ENCODE measurements around the gene UBASH3A.

Gene UBASH3A

DNA sequence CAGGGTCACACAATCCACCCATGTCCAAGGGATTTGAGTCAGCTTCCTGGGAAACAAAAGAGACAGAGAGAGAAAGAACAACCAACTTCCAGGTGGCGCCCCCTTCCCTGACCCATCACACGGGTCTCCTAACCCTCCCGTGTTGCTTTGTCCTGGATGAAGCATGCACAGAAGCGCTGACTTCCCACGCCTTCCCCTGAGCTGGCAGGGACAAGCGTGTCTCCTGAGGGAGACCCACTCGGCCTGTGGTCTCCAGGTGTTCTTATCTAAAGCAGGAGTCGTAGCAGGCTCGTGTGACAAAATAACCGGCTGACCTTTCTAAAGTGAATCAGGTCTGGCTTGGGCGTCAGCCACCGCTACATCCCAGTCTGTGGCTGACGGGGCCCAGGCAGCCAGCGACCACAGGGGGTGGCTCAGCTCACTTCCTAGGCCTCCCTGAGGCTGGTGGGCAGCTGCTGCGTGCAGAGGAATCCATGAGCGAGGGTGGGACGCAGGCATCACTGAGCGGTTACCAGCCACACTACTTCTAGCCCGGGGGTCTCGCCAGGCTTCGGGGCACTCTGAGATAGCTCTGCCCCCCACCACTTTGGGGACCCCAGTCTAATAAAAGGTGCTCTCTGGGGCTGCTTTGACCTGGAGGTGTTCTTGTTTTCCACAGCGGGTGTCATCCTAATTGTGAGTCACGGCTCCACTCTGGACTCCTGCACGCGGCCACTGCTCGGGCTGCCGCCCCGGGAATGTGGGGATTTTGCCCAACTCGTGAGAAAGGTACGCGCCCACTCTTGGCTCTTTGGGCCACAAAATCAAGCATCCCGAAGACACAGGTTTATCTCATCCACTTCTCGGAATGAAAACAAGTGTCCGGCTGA lies 40.4 kb downstream of the UBASH3A start:
- TF ChIP-seq CTCF (IDR thresholded peaks at IDR 0.05; ENCODE audit: low read depth, low read length): no peak
- in situ Hi-C loops (cut with HindIII; ENCODE audit: low sequenced_read_pairs): no loop called here
- DNase-seq (ENCODE audit: low read depth, low spot score): no peak
- H3K4me3 ChIP-seq (ENCODE audit: low read depth, low read length): no peak overlapping the region

- in situ Hi-C loops (cut with HindIII; ENCODE audit: low sequenced_read_pairs): no loop called here
- no peak for DNase-seq (ENCODE audit: low read depth, low spot score)
- TF ChIP-seq CTCF (IDR thresholded peaks at IDR 0.05; ENCODE audit: low read depth, low read length): no peak
Measured at GRCh38 chr21:42444745-42445059, 41.0 kb downstream of the UBASH3A start.

GRCh38 chr21:42445311-42445710 lies 41.6 kb downstream of the UBASH3A start:
- in situ Hi-C loops (cut with HindIII; ENCODE audit: low sequenced_read_pairs): no loop called here
- TF ChIP-seq CTCF (IDR thresholded peaks at IDR 0.05; ENCODE audit: low read depth, low read length): no peak
- DNase-seq (ENCODE audit: low read depth, low spot score): no peak
- no peak overlapping the region for H3K4me3 ChIP-seq (ENCODE audit: low read depth, low read length)

More at GRCh38 chr21:42444745-42445059, 41.0 kb downstream of the UBASH3A start:
- H3K4me3 ChIP-seq (ENCODE audit: low read depth, low read length): no peak overlapping the region

- TF ChIP-seq CTCF (IDR thresholded peaks at IDR 0.05; ENCODE audit: low read depth, low read length): no peak
Measured at GRCh38 chr21:42446531-42446930, 42.8 kb downstream of the UBASH3A start.

GRCh38 chr21:42447182-42447581 lies 43.5 kb downstream of the UBASH3A start:
- in situ Hi-C loops (cut with HindIII; ENCODE audit: low sequenced_read_pairs): no loop called here
- DNase-seq (ENCODE audit: low read depth, low spot score): no peak

More at GRCh38 chr21:42446531-42446930, 42.8 kb downstream of the UBASH3A start:
- DNase-seq (ENCODE audit: low read depth, low spot score): no peak
- no peak overlapping the region for H3K4me3 ChIP-seq (ENCODE audit: low read depth, low read length)
- in situ Hi-C loops (cut with HindIII; ENCODE audit: low sequenced_read_pairs): no loop called here

DNA sequence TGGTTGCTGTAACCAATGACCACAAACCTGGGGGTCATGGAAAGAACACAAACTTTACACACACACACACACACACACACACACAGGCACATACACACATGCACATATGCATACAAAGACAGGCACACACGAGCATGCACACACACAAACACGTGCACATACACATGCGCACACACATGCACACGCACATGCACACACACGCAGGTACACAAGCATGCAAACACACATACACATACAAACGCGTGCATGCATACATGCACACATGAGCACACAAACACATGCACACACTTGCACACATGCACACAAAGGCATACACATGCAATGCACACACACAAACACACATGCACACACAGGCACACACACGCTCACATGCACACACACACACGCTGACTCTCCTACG lies 44.0 kb downstream of the UBASH3A start:
- no peak overlapping the region for H3K4me3 ChIP-seq (ENCODE audit: low read depth, low read length)
- no peak for TF ChIP-seq CTCF (IDR thresholded peaks at IDR 0.05; ENCODE audit: low read depth, low read length)
- in situ Hi-C loops (cut with HindIII; ENCODE audit: low sequenced_read_pairs): no loop called here
- no peak for DNase-seq (ENCODE audit: low read depth, low spot score)

More at GRCh38 chr21:42447182-42447581, 43.5 kb downstream of the UBASH3A start:
- TF ChIP-seq CTCF (IDR thresholded peaks at IDR 0.05; ENCODE audit: low read depth, low read length): no peak
- H3K4me3 ChIP-seq (ENCODE audit: low read depth, low read length): no peak overlapping the region

All from astrocyte of the spinal cord (primary cell).